Gastroesophageal sphincter (tissue), 4 donors: ENCODE measurements around the gene KRTAP10-12. TPM values are rescaled to one million over a fixed set of nuclear protein-coding genes. Genes with fewer than 3 reads are reported as not detected.

Source experiments
- ATAC-seq: fragments of 150-250 bp; one replicate; pipeline ENCODE4 v1.9.1; 2016; ENCODE audit warnings: mild to moderate bottlenecking, moderate library complexity
- H3K27ac ChIP-seq, 4 donors: fragments of 200-600 bp; sonication (generic) in 3 of 4; 1 replicate in 3 of 4; 2 replicates in 1 of 4; pipeline ENCODE4 v1.5.1; 2016 to 2019
- H3K27me3 ChIP-seq: fragments of 200-600 bp; sonication (generic); one replicate; pipeline ENCODE4 v1.5.1; 2019
- H3K36me3 ChIP-seq, 2 donors: fragments of 200-600 bp; sonication (generic); one replicate each; pipeline ENCODE4 v1.5.1; 2019; ENCODE audit warnings: control low read depth in 1 of 2
- H3K4me1 ChIP-seq, 3 donors: fragments of 200-600 bp; sonication (generic); 1 replicate in 2 of 3; 2 replicates in 1 of 3; pipeline ENCODE4 v1.5.1; 2016 to 2019; ENCODE audit warnings: control low read depth in 2 of 3
- H3K4me3 ChIP-seq, 2 donors: fragments of 200-600 bp; sonication (generic); one replicate each; pipeline ENCODE4 v1.5.1; 2019; ENCODE audit warnings: mild to moderate bottlenecking in 1 of 2, moderate library complexity in 1 of 2
- H3K9me3 ChIP-seq, 3 donors: fragments of 200-600 bp; sonication (generic); one replicate each; pipeline ENCODE4 v1.5.1; 2017 to 2019; ENCODE audit warnings: control low read depth in 2 of 3
- EP300 ChIP-seq: sonication (generic); formaldehyde crosslinking; IDR thresholded peaks from one replicate; pipeline ENCODE4 v1.6.1; 2017; ENCODE audit warnings: antibody characterized with exemption, mild to moderate bottlenecking
- POLR2A ChIP-seq, 2 donors: fragments of 450-650 bp; IDR thresholded peaks; one replicate each; pipeline ENCODE4 v1.6.1; 2017; ENCODE audit warnings: antibody characterized with exemption in 2 of 2, mild to moderate bottlenecking in 2 of 2, moderate library complexity in 1 of 2
- POLR2AphosphoS5 ChIP-seq: sonication (generic); formaldehyde crosslinking; IDR thresholded peaks from one replicate; pipeline ENCODE4 v1.6.1; 2017; ENCODE audit warnings: antibody characterized with exemption
- WGBS, 2 donors: methylation state at CpG; one replicate each; pipeline ENCODE4 v1.1.5; 2018; ENCODE audit warnings: low coverage in 1 of 2; 5-methylcytosine and 5-hydroxymethylcytosine counted together
- total RNA-seq, 4 donors: library from RNA; depleted of rRNA; stranded (reverse); fragments of >200 nt; gene quantifications; one replicate each; pipeline ENCODE4 v1.1.0, GENCODE V29; 2016
- TF ChIP-seq, protein P1 (sequence below), 4 experiments: fragments of 200-600 bp in 2 of 4; fragments of 450-650 bp in 2 of 4; sonication (generic) in 1 of 4; IDR thresholded peaks; one replicate each; pipeline ENCODE4 v1.5.1; 2017 to 2019; ENCODE audit warnings: antibody characterized with exemption in 4 of 4, mild to moderate bottlenecking in 2 of 4, moderate library complexity in 2 of 4

Gene KRTAP10-12
- total RNA-seq, 4 donors from 2014 or later, result not detected

DNA sequence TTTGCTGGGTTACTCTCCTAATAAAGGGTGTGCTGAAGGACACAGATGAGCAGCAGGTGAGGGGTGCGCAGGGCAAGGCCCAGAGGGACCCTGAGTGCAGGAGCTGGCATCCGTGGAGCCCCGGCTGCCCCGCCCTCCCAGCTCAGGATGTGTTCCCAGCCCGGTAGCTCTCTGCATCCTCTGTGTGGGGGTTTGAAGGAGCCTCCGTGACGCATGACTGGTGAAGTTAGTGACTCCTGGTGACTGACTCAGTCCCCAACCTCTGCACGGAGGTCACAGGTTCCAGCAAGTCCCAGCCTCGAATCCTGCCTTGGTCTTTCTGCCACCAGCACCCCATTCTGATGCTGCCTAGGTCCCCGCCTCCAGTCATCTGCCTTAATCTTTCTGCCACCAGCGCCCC lies 36.0 kb downstream of the KRTAP10-12 start:
- WGBS, 2 donors, result 82 to 94% methylated on average over 3 to 7 of the region's 11 CpGs
- TF ChIP-seq POLR2AphosphoS5 (no peak), POLR2A (IDR thresholded peaks at IDR 0.05) (no peak), EP300 (no peak)
- TF ChIP-seq, protein P1, sequence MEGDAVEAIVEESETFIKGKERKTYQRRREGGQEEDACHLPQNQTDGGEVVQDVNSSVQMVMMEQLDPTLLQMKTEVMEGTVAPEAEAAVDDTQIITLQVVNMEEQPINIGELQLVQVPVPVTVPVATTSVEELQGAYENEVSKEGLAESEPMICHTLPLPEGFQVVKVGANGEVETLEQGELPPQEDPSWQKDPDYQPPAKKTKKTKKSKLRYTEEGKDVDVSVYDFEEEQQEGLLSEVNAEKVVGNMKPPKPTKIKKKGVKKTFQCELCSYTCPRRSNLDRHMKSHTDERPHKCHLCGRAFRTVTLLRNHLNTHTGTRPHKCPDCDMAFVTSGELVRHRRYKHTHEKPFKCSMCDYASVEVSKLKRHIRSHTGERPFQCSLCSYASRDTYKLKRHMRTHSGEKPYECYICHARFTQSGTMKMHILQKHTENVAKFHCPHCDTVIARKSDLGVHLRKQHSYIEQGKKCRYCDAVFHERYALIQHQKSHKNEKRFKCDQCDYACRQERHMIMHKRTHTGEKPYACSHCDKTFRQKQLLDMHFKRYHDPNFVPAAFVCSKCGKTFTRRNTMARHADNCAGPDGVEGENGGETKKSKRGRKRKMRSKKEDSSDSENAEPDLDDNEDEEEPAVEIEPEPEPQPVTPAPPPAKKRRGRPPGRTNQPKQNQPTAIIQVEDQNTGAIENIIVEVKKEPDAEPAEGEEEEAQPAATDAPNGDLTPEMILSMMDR (IDR thresholded peaks at IDR 0.05), result no peak
- no peak for ATAC-seq

DNA sequence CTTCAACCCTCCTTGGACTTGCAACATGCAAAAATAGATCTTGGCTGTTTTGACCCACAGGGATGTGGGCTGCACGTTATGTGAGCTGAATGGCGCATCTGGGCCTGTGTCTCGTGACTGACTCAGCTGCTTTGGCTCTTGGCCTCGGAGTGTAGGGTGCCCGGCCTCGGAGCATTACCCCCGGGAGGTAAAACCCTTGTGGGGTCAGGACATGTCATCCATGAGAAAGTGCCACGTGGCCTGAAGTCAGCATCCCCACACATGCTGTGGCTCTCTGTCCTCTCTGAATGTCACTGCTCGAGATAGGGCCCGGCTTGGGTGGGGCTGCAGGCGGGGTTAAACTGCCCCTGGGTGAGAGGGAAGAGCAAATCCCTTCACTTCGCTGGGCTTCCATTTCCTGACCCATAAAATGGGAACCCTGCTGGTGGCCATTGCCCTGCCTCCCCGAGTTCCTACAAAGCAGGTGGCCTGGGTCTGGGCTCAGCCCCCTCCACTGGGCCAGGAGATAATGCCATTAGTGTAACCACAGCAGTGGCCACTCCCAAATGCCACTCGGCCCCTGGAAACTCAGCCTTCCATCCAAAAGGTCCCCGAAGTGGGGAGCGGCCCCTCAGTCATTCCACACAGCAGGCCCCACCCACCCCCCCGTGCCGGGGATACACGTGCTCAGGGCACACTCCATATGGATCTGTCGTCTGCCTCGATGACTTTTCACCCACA lies 37.2 kb downstream of the KRTAP10-12 start:
- H3K27ac ChIP-seq, result no peak overlapping the region

More for the DNA sequence above, 36.0 kb downstream of the KRTAP10-12 start:
- Histone ChIP-seq H3K27ac (no peak overlapping the region), H3K9me3 (peaks cover 0 to 30% (median 0%) of the 10 kb centered on the region in 3 donors), H3K27me3 (peaks cover 58% of the 10 kb centered on the region), H3K4me1 (no peaks in the 10 kb centered on the region), H3K36me3 (no peaks in the 10 kb centered on the region), H3K4me3 (no peak overlapping the region)

DNA sequence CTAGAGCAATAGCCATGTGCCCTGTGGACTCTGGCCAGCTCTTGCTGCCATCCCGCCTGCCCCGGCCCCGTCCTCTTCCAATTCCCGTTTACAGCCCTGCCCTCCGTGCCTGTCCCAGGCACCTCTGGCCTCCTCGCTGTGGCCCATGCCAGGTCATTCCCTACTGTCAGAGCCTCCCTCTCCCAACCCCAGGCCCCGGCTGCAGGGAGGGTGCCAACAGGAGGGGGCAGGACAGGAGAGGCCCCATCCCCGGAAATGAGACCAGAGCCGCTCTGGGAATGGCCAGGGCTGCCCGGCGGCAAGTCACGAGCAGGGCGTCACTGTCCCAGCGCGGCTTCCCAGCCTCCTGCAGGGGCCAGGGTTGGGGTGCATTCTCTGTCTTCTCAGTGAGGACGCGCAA lies 37.9 kb downstream of the KRTAP10-12 start:
- WGBS, 2 donors, result no CpG with 5 or more reads among the region's 17 CpGs
- Histone ChIP-seq H3K27ac (no peak overlapping the region), H3K9me3 (peaks cover 0 to 49% (median 0%) of the 10 kb centered on the region in 3 donors), H3K4me3 (no peak overlapping the region), H3K4me1 (no peaks in the 10 kb centered on the region), H3K27me3 (peaks cover 48% of the 10 kb centered on the region), H3K36me3 (no peaks in the 10 kb centered on the region)
- TF ChIP-seq, protein P1 (IDR thresholded peaks at IDR 0.05), result no peak
- TF ChIP-seq POLR2AphosphoS5, result no peak
- TF ChIP-seq POLR2A (IDR thresholded peaks at IDR 0.05), result no peak
- no peak for ATAC-seq

More for the DNA sequence above, 37.2 kb downstream of the KRTAP10-12 start:
- no peak for TF ChIP-seq POLR2A (IDR thresholded peaks at IDR 0.05)
- Histone ChIP-seq H3K4me1 (no peaks in the 10 kb centered on the region), H3K4me3 (no peak overlapping the region), H3K9me3 (peaks cover 0 to 42% (median 0%) of the 10 kb centered on the region in 3 donors), H3K36me3 (no peaks in the 10 kb centered on the region), H3K27me3 (peaks cover 54% of the 10 kb centered on the region)
- no peak for ATAC-seq
- WGBS, 2 donors, result 20 to 93% methylated on average over 1 to 5 of the region's 21 CpGs

DNA sequence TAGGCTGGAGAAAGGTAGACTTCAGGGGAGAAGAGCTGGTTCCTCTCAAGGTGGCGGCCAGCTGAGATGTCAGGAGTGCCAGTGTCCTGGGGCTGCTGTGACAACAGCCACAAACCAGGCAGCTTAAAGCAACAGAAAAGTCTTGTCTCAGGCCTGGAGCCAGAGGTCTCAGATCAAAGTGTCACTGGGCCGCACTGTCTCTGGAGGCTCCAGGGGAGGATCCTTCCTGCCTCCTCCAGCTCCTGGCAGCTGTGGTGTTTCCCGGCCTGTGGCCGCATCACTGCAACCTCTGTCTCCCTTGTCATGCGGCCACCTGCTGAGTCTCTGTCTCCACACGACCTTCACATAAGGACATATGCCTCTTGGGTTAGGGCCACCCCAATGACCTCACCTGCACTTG lies 38.8 kb downstream of the KRTAP10-12 start:
- Histone ChIP-seq H3K9me3 (peaks cover 0 to 56% (median 0%) of the 10 kb centered on the region in 3 donors), H3K4me3 (no peak overlapping the region), H3K27me3 (peaks cover 38% of the 10 kb centered on the region), H3K27ac (no peak overlapping the region), H3K4me1 (no peaks in the 10 kb centered on the region), H3K36me3 (no peaks in the 10 kb centered on the region)
- 100% methylated on average over 1 of the region's 6 CpGs; no CpG with 5 or more reads in 1 of the 2 donors for WGBS, 2 donors
- no peak for ATAC-seq
- TF ChIP-seq POLR2A (IDR thresholded peaks at IDR 0.05) (no peak), POLR2AphosphoS5 (no peak)

DNA sequence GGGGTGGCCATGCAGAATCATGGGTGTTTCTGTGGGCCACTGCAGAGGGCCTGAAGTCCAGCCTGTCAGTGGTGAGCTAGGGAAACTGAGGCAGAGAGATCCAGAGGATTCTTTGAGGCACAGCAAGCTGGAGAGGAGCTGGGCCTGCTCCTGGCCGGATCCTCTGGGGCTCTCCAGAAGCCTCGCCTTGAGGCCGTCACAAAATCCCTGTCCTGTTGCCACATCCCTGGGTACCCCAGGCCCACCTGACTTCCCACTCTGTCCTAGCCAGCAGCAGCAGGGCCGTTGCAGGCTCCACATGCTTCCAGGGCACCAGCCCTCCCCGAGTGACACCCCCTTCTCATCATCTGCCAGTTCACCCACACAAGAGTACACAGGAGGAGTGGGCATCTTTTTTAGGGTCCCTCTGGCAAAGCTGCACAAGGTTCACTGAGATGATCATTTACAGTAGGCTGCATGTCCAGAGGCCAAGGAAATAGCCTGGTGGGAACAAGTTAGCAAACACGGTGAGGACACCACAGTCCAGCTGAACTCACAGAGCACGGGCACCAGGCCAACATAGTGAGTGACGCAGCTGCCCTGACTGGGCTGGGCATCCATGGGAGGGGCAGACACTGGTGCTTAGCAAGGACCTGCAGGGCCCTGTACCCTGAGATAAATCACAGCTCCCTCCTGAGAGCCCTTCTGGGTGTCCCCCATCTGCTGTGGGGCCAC lies 39.5 kb downstream of the KRTAP10-12 start:
- H3K36me3 ChIP-seq, result no peaks in the 10 kb centered on the region
- H3K4me3 ChIP-seq, result no peak overlapping the region
- no peak overlapping the region for H3K27ac ChIP-seq
- no peaks in the 10 kb centered on the region for H3K4me1 ChIP-seq
- TF ChIP-seq, protein P1 (IDR thresholded peaks at IDR 0.05), result no peak
- TF ChIP-seq POLR2A (IDR thresholded peaks at IDR 0.05) (no peak), POLR2AphosphoS5 (no peak), EP300 (no peak)
- peaks cover 36% of the 10 kb centered on the region for H3K27me3 ChIP-seq
- WGBS, 2 donors, result 80% methylated on average over 2 of the region's 8 CpGs; no CpG with 5 or more reads in 1 of the 2 donors
- peaks cover 0 to 56% (median 0%) of the 10 kb centered on the region in 3 donors for H3K9me3 ChIP-seq
- ATAC-seq, result no peak
